HepG2 (cell line): ENCODE data around the gene TNFAIP2. TPM values are rescaled to one million over a fixed set of nuclear protein-coding genes. Genes with fewer than 3 reads are reported as not detected.

Experiments
- NRL ChIP-seq: sonication (generic); formaldehyde crosslinking; IDR thresholded peaks from 2 replicates; pipeline ENCODE4 v1.5.0; 2020; ENCODE audit warnings: missing genetic modification reagents, mild to moderate bottlenecking, moderate library complexity, borderline replicate concordance
- POLR2G ChIP-seq: fragments of 200-400 bp; formaldehyde crosslinking; IDR thresholded peaks from 2 replicates; pipeline ENCODE4 v1.6.1; 2018; ENCODE audit warnings: mild to moderate bottlenecking, low read depth, low read length, moderate library complexity
- PTBP1 ChIP-seq: fragments of 200-400 bp; formaldehyde crosslinking; IDR thresholded peaks from 2 replicates; pipeline ENCODE4 v1.6.1; 2018; ENCODE audit warnings: low read length, low read depth; ENCODE audit not compliant: poor library complexity, severe bottlenecking
- SP2 ChIP-seq: sonication (generic); formaldehyde crosslinking; IDR thresholded peaks from 2 replicates; pipeline ENCODE4 v1.5.1; 2020; ENCODE audit warnings: mild to moderate bottlenecking, missing genetic modification reagents
- STAG1 ChIP-seq: sonication (generic); formaldehyde crosslinking; IDR thresholded peaks from 2 replicates; pipeline ENCODE4 v1.4.0; 2020; ENCODE audit warnings: missing genetic modification reagents
- TFDP2 ChIP-seq: sonication (generic); formaldehyde crosslinking; IDR thresholded peaks from 2 replicates; pipeline ENCODE4 v1.4.0; 2020; ENCODE audit warnings: missing genetic modification reagents
- YEATS2 ChIP-seq: sonication (generic); formaldehyde crosslinking; IDR thresholded peaks from 2 replicates; pipeline ENCODE4 v1.4.0; 2020; ENCODE audit warnings: missing genetic modification reagents, borderline replicate concordance
- ZBTB1 ChIP-seq: sonication (generic); formaldehyde crosslinking; IDR thresholded peaks from 2 replicates; pipeline ENCODE4 v1.4.0; 2020; ENCODE audit warnings: missing genetic modification reagents, borderline replicate concordance
- ZBTB21 ChIP-seq: sonication (generic); formaldehyde crosslinking; IDR thresholded peaks from 2 replicates; pipeline ENCODE4 v1.4.0; 2020; ENCODE audit warnings: missing genetic modification reagents
- ZBTB8A ChIP-seq: sonication (generic); formaldehyde crosslinking; IDR thresholded peaks from 2 replicates; pipeline ENCODE4 v1.4.0; 2020; ENCODE audit warnings: mild to moderate bottlenecking, low read depth, missing genetic modification reagents, borderline replicate concordance
- ZNF44 ChIP-seq: sonication (generic); formaldehyde crosslinking; IDR thresholded peaks from 2 replicates; pipeline ENCODE4 v1.5.1; 2020; ENCODE audit warnings: mild to moderate bottlenecking, missing genetic modification reagents
- ZNF788 ChIP-seq: sonication (generic); formaldehyde crosslinking; IDR thresholded peaks from 2 replicates; pipeline ENCODE4 v1.5.0; 2020; ENCODE audit warnings: mild to moderate bottlenecking, missing genetic modification reagents, borderline replicate concordance
- ZSCAN31 ChIP-seq: sonication (generic); formaldehyde crosslinking; IDR thresholded peaks from 2 replicates; pipeline ENCODE4 v1.5.0; 2020; ENCODE audit warnings: low read depth, mild to moderate bottlenecking, missing genetic modification reagents
- polyA plus RNA-seq, 8 experiments: library from polyadenylated mRNA; depleted of rRNA in 3 of 8; stranded (reverse) in 7 of 8; unstranded in 1 of 8; fragments of >200 nt; fragmentation: Illumina TruSeq in 4 of 8; extraction: Trizol in 4 of 8; gene quantifications; 2 replicates each; pipeline versions ENCODE4 v1.2.1 to v1.2.3, GENCODE V29; 2011 to 2016; ENCODE audit warnings: low read depth in 4 of 8, missing spikeins in 1 of 8, mixed read lengths in 1 of 8; ENCODE audit not compliant: insufficient read depth in 1 of 8
- total RNA-seq, 5 experiments: library from RNA; depleted of rRNA; stranded (reverse); fragments of >200 nt; fragmentation: Illumina TruSeq; extraction: Trizol; gene quantifications; 2 replicates each; pipeline ENCODE4 v1.2.3, GENCODE V29; 2016; ENCODE audit warnings: low read depth in 1 of 5
- TF ChIP-seq, protein P1 (sequence below), 2 experiments: sonication (generic) in 1 of 2; formaldehyde crosslinking in 1 of 2; IDR thresholded peaks; 2 replicates each; pipeline versions ENCODE4 v1.4.0 to v1.6.1; 2016 to 2020; ENCODE audit warnings: borderline replicate concordance in 1 of 2, low read depth in 1 of 2, mild to moderate bottlenecking in 1 of 2, missing genetic modification reagents in 1 of 2
- TF ChIP-seq, protein P2 (sequence below): sonication (generic); formaldehyde crosslinking; IDR thresholded peaks from 2 replicates; pipeline ENCODE4 v1.8.0; 2022; ENCODE audit warnings: missing genetic modification reagents, mild to moderate bottlenecking, borderline replicate concordance
- TF ChIP-seq, protein P3 (sequence below): sonication (generic); formaldehyde crosslinking; IDR thresholded peaks from 2 replicates; pipeline ENCODE4 v1.5.0; 2020; ENCODE audit warnings: missing genetic modification reagents
- TF ChIP-seq, protein P4 (sequence below): sonication (generic); formaldehyde crosslinking; IDR thresholded peaks from 2 replicates; pipeline ENCODE4 v1.4.0; 2020; ENCODE audit warnings: mild to moderate bottlenecking, missing genetic modification reagents

Gene TNFAIP2
- total and polyA plus RNA-seq, 2 of the 13 experiments (the other 11 are each of a cell fraction or from before 2014, with no cell fraction given), result 0.46 to 1.5 TPM

GRCh38 chr14:103100281-103101121, 22.8 kb upstream of the TNFAIP2 start (continued):
- TF ChIP-seq ZBTB1 (CRISPR knock-in tag), result no peak
- 0 out of 2 replicates have a peak, but pooled peaks have one; percentile 43 for TF ChIP-seq ZSCAN31
- peak; percentile 53 for TF ChIP-seq NRL (CRISPR knock-in tag)
- TF ChIP-seq, protein P1, sequence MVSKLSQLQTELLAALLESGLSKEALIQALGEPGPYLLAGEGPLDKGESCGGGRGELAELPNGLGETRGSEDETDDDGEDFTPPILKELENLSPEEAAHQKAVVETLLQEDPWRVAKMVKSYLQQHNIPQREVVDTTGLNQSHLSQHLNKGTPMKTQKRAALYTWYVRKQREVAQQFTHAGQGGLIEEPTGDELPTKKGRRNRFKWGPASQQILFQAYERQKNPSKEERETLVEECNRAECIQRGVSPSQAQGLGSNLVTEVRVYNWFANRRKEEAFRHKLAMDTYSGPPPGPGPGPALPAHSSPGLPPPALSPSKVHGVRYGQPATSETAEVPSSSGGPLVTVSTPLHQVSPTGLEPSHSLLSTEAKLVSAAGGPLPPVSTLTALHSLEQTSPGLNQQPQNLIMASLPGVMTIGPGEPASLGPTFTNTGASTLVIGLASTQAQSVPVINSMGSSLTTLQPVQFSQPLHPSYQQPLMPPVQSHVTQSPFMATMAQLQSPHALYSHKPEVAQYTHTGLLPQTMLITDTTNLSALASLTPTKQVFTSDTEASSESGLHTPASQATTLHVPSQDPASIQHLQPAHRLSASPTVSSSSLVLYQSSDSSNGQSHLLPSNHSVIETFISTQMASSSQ (IDR thresholded peaks at IDR 0.05; ENCODE audit: low read depth), result peak; percentile 65
- TF ChIP-seq, protein P1 (CRISPR knock-in tag; IDR thresholded peaks at IDR 0.05; ENCODE audit: borderline replicate concordance), result peak; percentile 93; the same call in 1 of the 2 replicates
- TF ChIP-seq, protein P2, sequence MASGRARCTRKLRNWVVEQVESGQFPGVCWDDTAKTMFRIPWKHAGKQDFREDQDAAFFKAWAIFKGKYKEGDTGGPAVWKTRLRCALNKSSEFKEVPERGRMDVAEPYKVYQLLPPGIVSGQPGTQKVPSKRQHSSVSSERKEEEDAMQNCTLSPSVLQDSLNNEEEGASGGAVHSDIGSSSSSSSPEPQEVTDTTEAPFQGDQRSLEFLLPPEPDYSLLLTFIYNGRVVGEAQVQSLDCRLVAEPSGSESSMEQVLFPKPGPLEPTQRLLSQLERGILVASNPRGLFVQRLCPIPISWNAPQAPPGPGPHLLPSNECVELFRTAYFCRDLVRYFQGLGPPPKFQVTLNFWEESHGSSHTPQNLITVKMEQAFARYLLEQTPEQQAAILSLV (CRISPR knock-in tag), result peak; percentile 77; the same call in 1 of the 2 replicates
- 0 out of 2 replicates have a peak, but pooled peaks have one; percentile 35 for TF ChIP-seq ZNF44 (CRISPR knock-in tag)
- peak; percentile 72; the same call in 1 of the 2 replicates for TF ChIP-seq ZBTB8A (CRISPR knock-in tag)
- peak; percentile 66 for TF ChIP-seq POLR2G
- TF ChIP-seq STAG1 (CRISPR knock-in tag), result no peak
- TF ChIP-seq ZBTB21 (CRISPR knock-in tag), result no peak
- peak; percentile 53; the same call in 1 of the 2 replicates for TF ChIP-seq TFDP2 (CRISPR knock-in tag)
- TF ChIP-seq, protein P3, sequence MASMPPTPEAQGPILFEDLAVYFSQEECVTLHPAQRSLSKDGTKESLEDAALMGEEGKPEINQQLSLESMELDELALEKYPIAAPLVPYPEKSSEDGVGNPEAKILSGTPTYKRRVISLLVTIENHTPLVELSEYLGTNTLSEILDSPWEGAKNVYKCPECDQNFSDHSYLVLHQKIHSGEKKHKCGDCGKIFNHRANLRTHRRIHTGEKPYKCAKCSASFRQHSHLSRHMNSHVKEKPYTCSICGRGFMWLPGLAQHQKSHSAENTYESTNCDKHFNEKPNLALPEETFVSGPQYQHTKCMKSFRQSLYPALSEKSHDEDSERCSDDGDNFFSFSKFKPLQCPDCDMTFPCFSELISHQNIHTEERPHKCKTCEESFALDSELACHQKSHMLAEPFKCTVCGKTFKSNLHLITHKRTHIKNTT (CRISPR knock-in tag), result no peak
- TF ChIP-seq SP2 (CRISPR knock-in tag), result 0 out of 2 replicates have a peak, but pooled peaks have one; percentile 6
- no peak for TF ChIP-seq PTBP1
- peak; percentile 47; the same call in 1 of the 2 replicates for TF ChIP-seq YEATS2 (CRISPR knock-in tag)
- TF ChIP-seq ZNF788 (CRISPR knock-in tag), result no peak; the same call in 1 of the 2 replicates
- TF ChIP-seq, protein P4, sequence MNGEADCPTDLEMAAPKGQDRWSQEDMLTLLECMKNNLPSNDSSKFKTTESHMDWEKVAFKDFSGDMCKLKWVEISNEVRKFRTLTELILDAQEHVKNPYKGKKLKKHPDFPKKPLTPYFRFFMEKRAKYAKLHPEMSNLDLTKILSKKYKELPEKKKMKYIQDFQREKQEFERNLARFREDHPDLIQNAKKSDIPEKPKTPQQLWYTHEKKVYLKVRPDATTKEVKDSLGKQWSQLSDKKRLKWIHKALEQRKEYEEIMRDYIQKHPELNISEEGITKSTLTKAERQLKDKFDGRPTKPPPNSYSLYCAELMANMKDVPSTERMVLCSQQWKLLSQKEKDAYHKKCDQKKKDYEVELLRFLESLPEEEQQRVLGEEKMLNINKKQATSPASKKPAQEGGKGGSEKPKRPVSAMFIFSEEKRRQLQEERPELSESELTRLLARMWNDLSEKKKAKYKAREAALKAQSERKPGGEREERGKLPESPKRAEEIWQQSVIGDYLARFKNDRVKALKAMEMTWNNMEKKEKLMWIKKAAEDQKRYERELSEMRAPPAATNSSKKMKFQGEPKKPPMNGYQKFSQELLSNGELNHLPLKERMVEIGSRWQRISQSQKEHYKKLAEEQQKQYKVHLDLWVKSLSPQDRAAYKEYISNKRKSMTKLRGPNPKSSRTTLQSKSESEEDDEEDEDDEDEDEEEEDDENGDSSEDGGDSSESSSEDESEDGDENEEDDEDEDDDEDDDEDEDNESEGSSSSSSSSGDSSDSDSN (CRISPR knock-in tag), result peak; percentile 88
